ENCODE data around the gene LRFN4.

The LRFN4 gene

DNA sequence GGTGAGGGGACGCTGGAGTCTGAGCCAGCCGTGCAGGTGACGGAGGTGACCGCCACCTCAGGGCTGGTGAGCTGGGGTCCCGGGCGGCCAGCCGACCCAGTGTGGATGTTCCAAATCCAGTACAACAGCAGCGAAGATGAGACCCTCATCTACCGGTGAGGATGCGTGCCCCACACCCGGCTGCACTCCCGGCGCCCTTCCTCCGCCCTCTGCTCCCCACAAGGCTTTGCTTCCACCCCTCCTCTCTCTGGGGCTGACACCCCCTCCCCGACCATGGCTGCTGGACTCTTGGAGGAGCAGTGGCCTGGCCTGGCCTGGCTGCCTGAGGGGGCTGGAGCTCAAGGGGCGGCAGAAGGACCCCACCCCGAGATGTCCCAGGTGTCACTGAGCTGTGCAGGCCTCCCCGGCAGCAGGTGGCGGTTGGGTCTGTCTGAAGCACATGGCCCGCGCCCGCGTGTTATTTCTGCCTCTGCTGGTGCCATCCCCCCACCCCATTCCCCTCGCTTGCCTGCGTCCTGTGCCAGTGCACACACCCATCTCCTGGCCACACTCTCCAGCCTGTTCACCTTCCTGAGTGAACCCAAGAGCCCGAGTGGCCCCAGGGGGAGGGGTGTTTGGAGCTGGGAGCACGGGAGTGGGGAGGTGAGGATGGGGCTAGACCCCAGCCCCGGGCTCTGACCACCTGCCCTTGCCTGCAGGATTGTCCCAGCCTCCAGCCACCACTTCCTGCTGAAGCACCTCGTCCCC is 2.2 kb downstream of the LRFN4 start:
- DNase-seq: no peak

GRCh38 chr11:66859686-66860448 is 3.0 kb downstream of the LRFN4 start:
- no peak for DNase-seq

GRCh38 chr11:66860449-66860831 is 3.6 kb downstream of the LRFN4 start:
- no peak for DNase-seq

- DNase-seq: no peak
These were observed 4.3 kb downstream of the LRFN4 start for GRCh38 chr11:66861038-66861773.

- DNase-seq: no peak
These were observed 5.1 kb downstream of the LRFN4 start for GRCh38 chr11:66861774-66862558.

- no peak for DNase-seq
These were observed 5.7 kb downstream of the LRFN4 start for GRCh38 chr11:66862559-66863037.

DNA sequence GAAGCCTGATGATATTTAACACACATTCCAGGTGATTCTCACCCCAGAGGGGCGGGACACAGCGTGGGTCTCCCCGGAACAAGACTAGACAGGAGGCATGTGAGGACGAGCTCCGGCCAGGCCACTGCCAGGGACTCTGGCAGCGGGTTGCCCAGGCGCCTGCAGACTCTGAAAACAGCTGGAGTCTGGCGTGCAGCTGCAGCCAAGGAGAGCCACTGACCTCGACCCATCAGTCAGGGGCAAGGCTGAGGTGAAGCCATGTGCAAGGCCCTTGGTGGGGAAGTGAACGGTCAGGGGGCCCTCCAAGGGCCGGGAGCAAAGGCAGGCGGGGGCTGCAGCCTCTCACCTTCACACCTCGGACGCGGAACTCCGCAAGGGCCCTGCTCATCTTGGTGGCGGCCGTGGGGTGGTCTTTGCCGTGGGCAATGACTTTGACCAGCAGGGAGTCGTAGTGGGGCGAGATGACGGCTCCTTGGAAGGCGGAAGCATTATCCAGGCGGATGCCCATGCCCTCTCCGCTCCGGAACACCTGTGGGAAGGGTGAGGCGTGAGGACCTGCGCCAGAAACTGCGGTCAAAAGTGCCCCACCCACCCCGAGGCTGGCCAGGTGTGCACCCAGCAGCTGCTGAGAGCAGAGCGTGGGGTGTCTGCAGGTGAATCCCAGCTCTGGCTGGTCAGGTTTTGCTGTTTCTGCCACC is 6.7 kb downstream of the LRFN4 start:
- DNase-seq: no peak

DNA sequence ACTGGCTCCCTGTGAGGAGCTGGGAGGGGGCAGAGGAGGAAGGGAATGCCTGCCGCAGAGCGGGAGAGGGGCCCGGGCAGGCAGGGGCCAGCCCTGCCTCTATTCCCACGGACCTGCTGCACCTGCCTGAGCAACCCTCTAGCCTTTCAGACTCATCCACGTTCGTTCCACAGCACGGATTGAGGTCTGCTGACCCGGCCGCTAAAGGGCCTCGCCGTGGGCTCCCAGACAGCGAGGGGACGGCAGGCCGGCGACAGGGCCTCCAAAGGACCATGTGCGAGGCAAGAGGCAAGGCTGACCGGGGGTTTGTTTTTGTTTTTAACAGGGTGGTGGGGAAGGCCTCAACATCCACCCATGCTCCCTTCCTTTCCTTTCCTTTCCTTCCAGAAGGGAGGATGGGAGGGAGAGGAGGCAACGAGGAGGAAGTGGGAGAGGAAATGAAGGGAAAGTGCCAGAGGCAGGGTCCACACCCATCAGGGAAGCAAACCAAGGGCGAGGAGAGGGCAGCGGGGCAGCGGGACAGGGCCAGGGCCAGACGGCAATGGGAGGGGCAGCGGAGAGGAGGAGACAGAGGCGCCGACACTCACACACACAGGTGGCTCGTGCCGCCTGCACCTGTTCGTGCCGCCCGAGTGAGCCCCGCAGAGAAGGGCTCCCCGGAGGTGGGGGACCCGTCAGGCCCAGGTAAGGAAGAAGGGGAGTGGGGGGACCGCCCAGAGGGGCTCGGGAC is 7.5 kb downstream of the LRFN4 start:
- no peak for DNase-seq

DNA sequence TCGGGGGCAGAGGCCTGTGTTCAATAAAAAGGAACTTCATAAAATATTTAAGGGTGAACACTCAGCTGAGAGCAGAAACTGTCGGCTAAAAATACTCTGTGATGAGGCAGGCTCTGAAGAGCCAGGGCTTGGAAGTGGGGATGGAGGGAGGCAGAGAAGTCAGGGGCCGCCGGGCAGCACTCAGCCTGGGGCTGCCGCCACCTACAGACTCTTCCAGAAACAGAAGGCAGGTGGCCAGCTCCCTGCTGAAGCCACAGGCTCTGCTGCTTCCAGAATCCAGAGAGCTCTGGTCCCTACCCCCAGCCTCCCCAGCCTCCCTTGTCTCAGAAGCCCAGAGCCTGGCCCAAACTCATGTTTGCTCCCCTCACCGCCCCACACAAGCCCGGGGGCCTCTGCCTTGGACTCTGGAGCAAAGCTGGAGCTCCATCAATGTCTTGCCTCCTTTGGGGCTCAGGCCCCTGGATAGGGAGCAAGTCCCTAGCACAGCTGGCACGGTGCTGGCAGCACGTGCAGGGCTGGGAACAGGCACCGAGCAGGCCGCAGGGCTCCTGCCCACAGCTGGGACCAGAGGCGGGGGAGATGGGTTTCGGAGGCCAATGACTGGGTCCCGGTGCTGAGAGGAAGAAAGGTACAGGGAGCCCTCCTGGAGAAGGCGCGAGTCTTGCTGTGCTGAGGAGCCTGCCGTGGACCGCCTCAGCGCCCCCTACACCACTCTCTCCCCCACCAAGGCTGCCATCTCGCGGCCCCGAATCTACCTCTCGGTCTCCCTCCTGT is 8.2 kb downstream of the LRFN4 start:
- DNase-seq: no peak

GRCh38 chr11:66866007-66866406 is 9.1 kb downstream of the LRFN4 start:
- DNase-seq: no peak

- DNase-seq: no peak
These were observed 9.7 kb downstream of the LRFN4 start for GRCh38 chr11:66866511-66866986.

GRCh38 chr11:66867425-66868040 is 10.7 kb downstream of the LRFN4 start:
- DNase-seq: no peak

DNA sequence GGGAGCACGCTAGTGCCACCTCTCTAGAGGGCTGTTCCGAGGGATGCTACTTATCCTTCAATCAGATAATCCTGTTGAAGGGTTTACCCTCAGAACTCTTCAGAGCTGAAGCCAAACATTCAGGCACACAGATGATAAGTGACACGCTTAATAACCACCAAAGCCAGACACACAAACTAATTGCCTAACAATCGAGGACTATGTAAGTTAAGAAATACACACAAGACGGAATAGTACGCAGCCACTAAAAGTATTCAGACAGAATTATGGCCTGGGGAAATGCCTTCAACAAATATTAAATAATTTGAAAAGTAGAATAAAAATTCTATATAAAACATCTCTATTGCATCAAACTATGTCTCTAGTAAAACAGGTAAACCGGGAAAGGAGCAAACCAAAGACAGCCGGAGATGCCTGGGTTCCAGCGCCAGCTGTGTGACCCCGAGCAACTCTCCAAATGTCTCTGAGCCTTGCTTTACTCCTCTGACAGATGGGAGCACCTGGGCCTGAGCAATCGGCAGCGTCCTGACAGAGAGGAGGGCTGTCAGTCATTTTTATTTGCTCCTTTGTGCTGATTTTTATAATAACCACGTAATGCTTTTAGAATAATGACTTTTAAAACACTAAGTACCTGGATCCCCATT is 11.3 kb downstream of the LRFN4 start:
- no peak for DNase-seq

- DNase-seq: peak; percentile 65
These were observed 12.1 kb downstream of the LRFN4 start for GRCh38 chr11:66868726-66869566.

DNA sequence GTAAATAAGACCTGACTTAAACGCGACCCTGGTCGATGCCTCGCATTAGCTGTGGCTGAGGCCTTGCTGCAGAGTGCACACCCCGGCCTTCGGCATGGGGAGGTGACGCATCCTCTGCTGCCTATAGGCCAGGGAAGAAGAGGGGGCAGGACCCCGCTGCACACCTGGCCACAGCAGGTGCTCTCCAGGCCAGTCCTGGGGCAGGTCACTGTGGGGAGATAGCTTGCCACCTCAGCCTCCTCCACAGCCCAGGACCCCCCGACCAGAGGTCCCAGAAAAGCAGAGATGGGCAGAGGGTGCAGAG is 12.7 kb downstream of the LRFN4 start:
- no peak for DNase-seq

DNA sequence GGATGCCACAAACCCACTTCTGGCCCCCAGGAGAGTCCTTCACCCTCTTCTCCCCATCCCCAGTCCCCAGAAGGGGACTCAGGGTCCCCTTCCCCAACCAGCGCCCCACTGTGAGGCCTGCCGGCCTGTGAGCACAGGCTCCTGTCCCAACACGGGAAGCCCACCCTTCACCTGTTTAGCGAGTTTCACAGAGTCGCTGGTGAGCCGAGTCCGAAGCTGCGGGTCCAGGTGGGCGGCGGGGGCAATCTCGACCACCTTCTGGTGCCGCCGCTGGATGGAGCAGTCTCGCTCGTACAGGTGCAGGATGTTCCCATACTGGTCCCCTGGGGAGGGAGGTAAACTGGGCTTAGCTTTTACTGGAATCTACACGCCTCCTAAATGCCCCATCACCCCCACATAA is 13.3 kb downstream of the LRFN4 start:
- no peak for DNase-seq

DNA sequence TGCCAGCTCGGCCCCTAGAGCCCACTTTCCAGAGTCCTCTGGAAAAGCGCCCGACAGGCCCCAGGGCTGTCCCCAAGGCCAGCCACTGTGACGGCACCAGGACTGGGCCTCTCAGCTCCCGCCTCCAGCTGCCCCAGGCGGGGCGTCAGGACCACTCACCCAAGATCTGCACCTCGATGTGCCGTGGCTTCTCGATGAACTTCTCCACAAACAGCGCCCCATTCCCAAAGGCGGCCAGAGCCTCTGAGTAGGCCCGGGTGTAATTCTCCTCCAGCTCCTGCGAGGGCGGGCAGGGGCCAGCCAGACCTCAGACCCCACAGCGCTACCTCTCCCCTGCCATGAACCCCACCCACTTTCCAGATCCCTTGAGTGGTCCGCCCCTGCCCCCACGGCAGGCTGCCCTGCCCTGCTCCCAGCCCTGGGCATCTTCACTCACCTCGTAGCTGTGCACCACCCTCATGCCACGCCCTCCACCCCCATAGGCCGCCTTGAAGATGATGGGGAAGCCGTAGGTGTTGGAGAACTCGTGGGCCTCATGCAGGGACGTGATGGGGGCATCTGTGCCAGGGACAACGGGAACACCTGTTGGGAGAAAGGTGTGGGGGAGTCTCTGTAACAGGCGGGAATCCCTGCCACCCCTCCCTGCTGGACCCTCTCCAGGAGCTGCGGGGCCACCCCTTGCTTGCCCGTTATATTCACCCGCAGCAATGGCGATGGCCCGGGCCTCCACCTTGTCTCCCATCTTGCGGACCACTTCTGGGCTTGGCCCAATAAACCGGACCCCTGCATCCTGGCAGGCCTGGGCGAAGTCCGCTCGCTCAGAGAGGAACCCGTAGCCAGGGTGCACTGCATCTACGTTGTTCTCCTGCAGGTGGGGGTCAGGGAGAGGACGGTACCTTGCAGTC is 14.0 kb downstream of the LRFN4 start:
- no peak for DNase-seq

GRCh38 chr11:66871521-66871901 is 14.6 kb downstream of the LRFN4 start:
- no peak for DNase-seq

Data from T-helper 9 cell (primary cell).